SK-N-SH treated with all-trans-retinoic acid at 6 μM for 48 hours (cell line): ENCODE data around the gene ABHD10.

Experiments
- ATAC-seq: fragments of 200-7000 bp; cut with Tn5 transposase; 3 replicates; pipeline ENCODE4 v1.9.1; 2020; ENCODE audit warnings: mild to moderate bottlenecking, moderate library complexity
- ARNTL ChIP-seq: fragments of 450-650 bp; formaldehyde crosslinking; IDR thresholded peaks from 2 replicates; pipeline ENCODE4 v1.5.0; 2020; ENCODE audit warnings: low read depth, mild to moderate bottlenecking, moderate library complexity, borderline replicate concordance
- BACH2 ChIP-seq: fragments of 250-450 bp; sonication (Bioruptor Pico); IDR thresholded peaks from 2 replicates; pipeline ENCODE4 v1.9.0; 2021; ENCODE audit warnings: mild to moderate bottlenecking, borderline replicate concordance
- CREB5 ChIP-seq: fragments of 250-450 bp; sonication (Bioruptor Pico); IDR thresholded peaks from 2 replicates; pipeline ENCODE4 v1.5.1; 2020; ENCODE audit warnings: low read depth, mild to moderate bottlenecking, moderate library complexity
- ISL1 ChIP-seq: fragments of 250-450 bp; sonication (Bioruptor Pico); IDR thresholded peaks from 2 replicates; pipeline ENCODE4 v2.1.2; 2022; ENCODE audit warnings: mild to moderate bottlenecking, moderate library complexity
- OSR1 ChIP-seq: fragments of 250-450 bp; sonication (Bioruptor Pico); IDR thresholded peaks from 2 replicates; pipeline ENCODE4 v1.8.0; 2022; ENCODE audit warnings: moderate library complexity, mild to moderate bottlenecking, inconsistent platforms
- PATZ1 ChIP-seq: fragments of 250-450 bp; sonication (Bioruptor Pico); IDR thresholded peaks from 2 replicates; pipeline ENCODE4 v1.8.0; 2020; ENCODE audit warnings: mild to moderate bottlenecking, moderate library complexity, borderline replicate concordance
- POU6F1 ChIP-seq: fragments of 250-450 bp; sonication (Bioruptor Pico); IDR thresholded peaks from 2 replicates; pipeline ENCODE4 v1.8.0; 2021; ENCODE audit warnings: low read depth, mild to moderate bottlenecking, moderate library complexity, borderline replicate concordance
- SNAI2 ChIP-seq: fragments of 250-450 bp; sonication (Bioruptor Pico); IDR thresholded peaks from 2 replicates; pipeline ENCODE4 v1.5.0; 2020; ENCODE audit warnings: mild to moderate bottlenecking, moderate library complexity
- TCF4 ChIP-seq: fragments of 250-450 bp; sonication (Bioruptor Pico); IDR thresholded peaks from 2 replicates; pipeline ENCODE4 v1.8.0; 2021; ENCODE audit warnings: mild to moderate bottlenecking, moderate library complexity, borderline replicate concordance
- TSHZ2 ChIP-seq: fragments of 250-450 bp; sonication (Bioruptor Pico); IDR thresholded peaks from 2 replicates; pipeline ENCODE4 v1.5.0; 2020; ENCODE audit warnings: mild to moderate bottlenecking, moderate library complexity
- ZC3H10 ChIP-seq: fragments of 250-450 bp; sonication (Bioruptor Pico); IDR thresholded peaks from 2 replicates; pipeline ENCODE4 v1.5.1; 2021; ENCODE audit warnings: mild to moderate bottlenecking, moderate library complexity
- ZFP3 ChIP-seq: fragments of 250-450 bp; sonication (Bioruptor Pico); IDR thresholded peaks from 2 replicates; pipeline ENCODE4 v1.5.0; 2020; ENCODE audit warnings: mild to moderate bottlenecking, moderate library complexity
- ZFP30 ChIP-seq: fragments of 450-650 bp; formaldehyde crosslinking; IDR thresholded peaks from 2 replicates; pipeline ENCODE4 v1.5.0; 2022; ENCODE audit warnings: mild to moderate bottlenecking, moderate library complexity
- ZNF565 ChIP-seq: fragments of 450-650 bp; formaldehyde crosslinking; conservative IDR thresholded peaks from 2 replicates; pipeline ENCODE4 v1.5.0; 2020; ENCODE audit warnings: low read depth, mild to moderate bottlenecking, moderate library complexity
- ZNF70 ChIP-seq: fragments of 450-650 bp; formaldehyde crosslinking; IDR thresholded peaks from 2 replicates; pipeline ENCODE4 v1.5.0; 2020; ENCODE audit warnings: mild to moderate bottlenecking, moderate library complexity
- ZNF8 ChIP-seq: fragments of 450-650 bp; formaldehyde crosslinking; IDR thresholded peaks from 2 replicates; pipeline ENCODE4 v1.5.0; 2020; ENCODE audit warnings: mild to moderate bottlenecking, moderate library complexity

Gene ABHD10

GRCh38 chr3:112011376-112011940, 32.6 kb downstream of the ABHD10 start:
- ATAC-seq: no peak
- TF ChIP-seq OSR1 (CRISPR knock-in tag) (no peak), PATZ1 (CRISPR knock-in tag) (no peak), TSHZ2 (CRISPR knock-in tag) (no peak), ZC3H10 (CRISPR knock-in tag) (no peak), ZNF8 (CRISPR knock-in tag) (no peak), ZFP3 (CRISPR knock-in tag) (no peak)

- no peak for TF ChIP-seq TSHZ2 (CRISPR knock-in tag)
- no peak for TF ChIP-seq ZFP3 (CRISPR knock-in tag)
- TF ChIP-seq CREB5: no peak
- TF ChIP-seq BACH2 (CRISPR knock-in tag): no peak
- TF ChIP-seq ARNTL (CRISPR knock-in tag): no peak
- no peak for TF ChIP-seq ZNF8 (CRISPR knock-in tag)
- TF ChIP-seq POU6F1 (CRISPR knock-in tag): no peak
- TF ChIP-seq SNAI2 (CRISPR knock-in tag): no peak
- no peak for TF ChIP-seq OSR1 (CRISPR knock-in tag)
- TF ChIP-seq ZFP30 (CRISPR knock-in tag): no peak
- TF ChIP-seq PATZ1 (CRISPR knock-in tag): no peak
- no peak for TF ChIP-seq ISL1 (CRISPR knock-in tag)
- TF ChIP-seq ZNF565 (CRISPR knock-in tag): no peak
- no peak for TF ChIP-seq TCF4
- no peak for TF ChIP-seq ZNF70 (CRISPR knock-in tag)
- TF ChIP-seq, all 23 proteins: peak for 0
- ATAC-seq: no peak
Observed at GRCh38 chr3:112012205-112012992, 33.6 kb downstream of the ABHD10 start.
